PFSK-1 (cell line): ENCODE results near the gene CCL3.

Source experiments
- FOXP2 ChIP-seq: optimal IDR thresholded peaks from 2 replicates; pipeline ENCODE3; 2011; ENCODE audit warnings: borderline replicate concordance, control low read depth, inconsistent platforms; ENCODE audit not compliant: insufficient read depth; ENCODE audit errors: extremely low read length, extremely low read depth
- POLR2AphosphoS5 ChIP-seq: IDR thresholded peaks from 2 replicates; pipeline ENCODE4 v1.6.1; 2012; ENCODE audit warnings: low read depth, mild to moderate bottlenecking, control low read depth, low read length, moderate library complexity
- TAF1 ChIP-seq: IDR thresholded peaks from 2 replicates; pipeline ENCODE4 v1.6.1; 2012; ENCODE audit warnings: low read length, control low read depth, borderline replicate concordance; ENCODE audit not compliant: insufficient read depth
- TF ChIP-seq, protein P1 (sequence below), 2 experiments: IDR thresholded peaks; 2 replicates each; pipeline versions ENCODE4 v1.6.1 to v1.8.0; 2011 to 2012; ENCODE audit warnings: low read depth in 2 of 2, low read length in 2 of 2, control low read depth in 1 of 2, inconsistent platforms in 1 of 2, mild to moderate bottlenecking in 1 of 2, moderate library complexity in 1 of 2; ENCODE audit not compliant: insufficient read depth in 1 of 2

GRCh38 chr17:36071751-36072150, 18.2 kb downstream of the CCL3 start:
- TF ChIP-seq, protein P1, sequence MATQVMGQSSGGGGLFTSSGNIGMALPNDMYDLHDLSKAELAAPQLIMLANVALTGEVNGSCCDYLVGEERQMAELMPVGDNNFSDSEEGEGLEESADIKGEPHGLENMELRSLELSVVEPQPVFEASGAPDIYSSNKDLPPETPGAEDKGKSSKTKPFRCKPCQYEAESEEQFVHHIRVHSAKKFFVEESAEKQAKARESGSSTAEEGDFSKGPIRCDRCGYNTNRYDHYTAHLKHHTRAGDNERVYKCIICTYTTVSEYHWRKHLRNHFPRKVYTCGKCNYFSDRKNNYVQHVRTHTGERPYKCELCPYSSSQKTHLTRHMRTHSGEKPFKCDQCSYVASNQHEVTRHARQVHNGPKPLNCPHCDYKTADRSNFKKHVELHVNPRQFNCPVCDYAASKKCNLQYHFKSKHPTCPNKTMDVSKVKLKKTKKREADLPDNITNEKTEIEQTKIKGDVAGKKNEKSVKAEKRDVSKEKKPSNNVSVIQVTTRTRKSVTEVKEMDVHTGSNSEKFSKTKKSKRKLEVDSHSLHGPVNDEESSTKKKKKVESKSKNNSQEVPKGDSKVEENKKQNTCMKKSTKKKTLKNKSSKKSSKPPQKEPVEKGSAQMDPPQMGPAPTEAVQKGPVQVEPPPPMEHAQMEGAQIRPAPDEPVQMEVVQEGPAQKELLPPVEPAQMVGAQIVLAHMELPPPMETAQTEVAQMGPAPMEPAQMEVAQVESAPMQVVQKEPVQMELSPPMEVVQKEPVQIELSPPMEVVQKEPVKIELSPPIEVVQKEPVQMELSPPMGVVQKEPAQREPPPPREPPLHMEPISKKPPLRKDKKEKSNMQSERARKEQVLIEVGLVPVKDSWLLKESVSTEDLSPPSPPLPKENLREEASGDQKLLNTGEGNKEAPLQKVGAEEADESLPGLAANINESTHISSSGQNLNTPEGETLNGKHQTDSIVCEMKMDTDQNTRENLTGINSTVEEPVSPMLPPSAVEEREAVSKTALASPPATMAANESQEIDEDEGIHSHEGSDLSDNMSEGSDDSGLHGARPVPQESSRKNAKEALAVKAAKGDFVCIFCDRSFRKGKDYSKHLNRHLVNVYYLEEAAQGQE (IDR thresholded peaks at IDR 0.05; ENCODE audit: insufficient read depth in 1 of 2, low read depth in 2 of 2, low read length in 2 of 2), result no peak
- no peak for TF ChIP-seq TAF1
- TF ChIP-seq POLR2AphosphoS5, result no peak
- no peak for TF ChIP-seq FOXP2
